Adrenal gland (tissue), 12 donors: ENCODE data around the gene ZDHHC19. TPM values are rescaled to one million over a fixed set of nuclear protein-coding genes. Genes with fewer than 3 reads are reported as not detected.
"Not testable (repeated sequence)": the region's sequence is repeated elsewhere in the genome, so short reads cannot be mapped to it uniquely, and the experiment has no call there.

Experiments
- DNase-seq, 7 donors: peaks; one replicate each; pipeline ENCODE4 v3.0.0-alpha.2; 2019 to 2020
- H3K27ac ChIP-seq, 5 donors: fragments of 200-600 bp; sonication (generic) in 4 of 5; 1 replicate in 3 of 5; 2 replicates in 2 of 5; pipeline versions ENCODE4 v1.5.1 to v1.8.0; 2016 to 2020; ENCODE audit warnings: mild to moderate bottlenecking in 1 of 5
- H3K27me3 ChIP-seq: fragments of 200-600 bp; 2 replicates; pipeline ENCODE4 v1.8.0; 2021
- H3K36me3 ChIP-seq, 2 donors: fragments of 200-600 bp; replicated peaks in 1 of 2; 1 replicate in 1 of 2; 2 replicates in 1 of 2; pipeline versions ENCODE4 v1.5.1 to v1.8.0; 2018 to 2022
- H3K4me1 ChIP-seq, 2 donors: fragments of 200-600 bp; replicated peaks in 1 of 2; 1 replicate in 1 of 2; 2 replicates in 1 of 2; pipeline versions ENCODE4 v1.5.1 to v1.8.0; 2018 to 2021
- H3K4me3 ChIP-seq, 4 donors: fragments of 200-600 bp; sonication (generic) in 3 of 4; one replicate each; pipeline ENCODE4 v1.5.1; 2016 to 2018
- H3K9me3 ChIP-seq, 3 donors: fragments of 200-600 bp; sonication (generic) in 1 of 3; replicated peaks in 1 of 3; 1 replicate in 2 of 3; 2 replicates in 1 of 3; pipeline versions ENCODE4 v1.5.1 to v1.8.0; 2016 to 2021
- POLR2A ChIP-seq, 2 donors: fragments of 450-650 bp; IDR thresholded peaks; one replicate each; pipeline ENCODE4 v1.6.1; 2017; ENCODE audit warnings: antibody characterized with exemption in 2 of 2, mild to moderate bottlenecking in 2 of 2, moderate library complexity in 1 of 2
- WGBS, 4 donors: extraction: QIAGEN DNeasy Blood & Tissue Kit in 2 of 4; methylation state at CpG; one replicate each; pipeline versions ENCODE4 v1.1.5 to v1.1.7; 2013 to 2017; 5-methylcytosine and 5-hydroxymethylcytosine counted together
- intact Hi-C, 2 donors: fragments of 100-400 bp; cut with DNase I; formaldehyde crosslinking; loops; one replicate each; pipeline versions ENCODE4 v1.14.1 to v1.15.0; 2022 to 2023
- polyA plus RNA-seq, 3 donors: library from polyadenylated mRNA; stranded (reverse); fragments of 200-250 nt in 2 of 3; fragments of 350-450 nt in 1 of 3; fragmentation: Illumina TruSeq in 1 of 3; extraction: RNeasy Lipid Tissue Mini Kit (QIAGEN cat#74804) in 1 of 3; gene quantifications; one replicate each; pipeline ENCODE4 v1.2.3, GENCODE V29; 2013 to 2014
- total RNA-seq, 9 donors: library from RNA; depleted of rRNA in 4 of 9; stranded (reverse); fragments of >200 nt in 4 of 9; fragments of 120-200 nt in 1 of 9; fragmentation: NEBNext Ultra II Directional in 1 of 9; extraction: Animal tissue kit (Norgen Biotek cat#: 25700) in 1 of 9; gene quantifications; one replicate each; pipeline versions ENCODE4 v1.1.0 to v1.2.4, GENCODE V29; 2013 to 2023
- TF ChIP-seq, protein P1 (sequence below), 6 experiments: fragments of 450-650 bp in 4 of 6; fragments of 200-600 bp in 2 of 6; sonication (generic) in 1 of 6; IDR thresholded peaks; 1 replicate in 5 of 6; 2 replicates in 1 of 6; pipeline versions ENCODE4 v1.5.1 to v1.8.0; 2016 to 2021; ENCODE audit warnings: antibody characterized with exemption in 6 of 6, mild to moderate bottlenecking in 2 of 6, moderate library complexity in 1 of 6
- donor health status: healthy with polysubstance abuse.
- donor health status: Bipolar disorder and iron deficiency.
- donor health status: DM: yes; HTN: yes; CAD: no.
- donor health status: DM: no; HTN: no; CAD: no.
- donor health status: DM: no; HTN: no; CAD: no.
- donor health status: DM: yes; HTN: yes; CAD: no.

The ZDHHC19 gene
- total and polyA plus RNA-seq, 12 donors, result 3.0 to 59.2 (median 7.4) TPM; not detected in 1

DNA sequence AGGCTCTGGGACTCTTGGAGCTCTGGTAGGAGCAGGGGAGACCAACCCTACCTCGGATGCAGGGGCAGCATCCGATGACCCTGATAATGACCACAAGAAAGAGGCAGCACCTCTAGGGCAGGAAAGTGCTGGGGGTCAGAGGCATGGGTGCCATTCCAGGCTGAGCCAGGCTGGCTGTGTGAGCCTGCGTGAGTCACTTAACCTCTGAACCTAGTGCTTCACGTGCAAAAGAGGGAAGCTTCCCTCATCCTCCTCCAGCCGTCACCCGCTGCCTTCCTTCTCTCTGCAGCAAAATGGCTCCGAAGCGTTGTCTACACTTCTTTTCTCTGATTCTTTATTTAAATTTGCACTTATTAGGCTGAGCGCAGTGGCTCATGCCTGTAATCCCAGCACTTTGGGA, 35.5 kb downstream of the ZDHHC19 start:
- WGBS, 4 donors, result 77 to 85% (median 81%) methylated on average over 7 to 9 of the region's 9 CpGs
- no peak for DNase-seq
- Histone ChIP-seq H3K4me1 (no peaks in the 10 kb centered on the region), H3K27ac (no peak overlapping the region), H3K4me3 (no peak overlapping the region), H3K27me3 (no peaks in the 10 kb centered on the region), H3K9me3 (no peaks in the 10 kb centered on the region), H3K36me3 (no peaks in the 10 kb centered on the region)
- intact Hi-C loops, result no loop called here
- TF ChIP-seq, protein P1, sequence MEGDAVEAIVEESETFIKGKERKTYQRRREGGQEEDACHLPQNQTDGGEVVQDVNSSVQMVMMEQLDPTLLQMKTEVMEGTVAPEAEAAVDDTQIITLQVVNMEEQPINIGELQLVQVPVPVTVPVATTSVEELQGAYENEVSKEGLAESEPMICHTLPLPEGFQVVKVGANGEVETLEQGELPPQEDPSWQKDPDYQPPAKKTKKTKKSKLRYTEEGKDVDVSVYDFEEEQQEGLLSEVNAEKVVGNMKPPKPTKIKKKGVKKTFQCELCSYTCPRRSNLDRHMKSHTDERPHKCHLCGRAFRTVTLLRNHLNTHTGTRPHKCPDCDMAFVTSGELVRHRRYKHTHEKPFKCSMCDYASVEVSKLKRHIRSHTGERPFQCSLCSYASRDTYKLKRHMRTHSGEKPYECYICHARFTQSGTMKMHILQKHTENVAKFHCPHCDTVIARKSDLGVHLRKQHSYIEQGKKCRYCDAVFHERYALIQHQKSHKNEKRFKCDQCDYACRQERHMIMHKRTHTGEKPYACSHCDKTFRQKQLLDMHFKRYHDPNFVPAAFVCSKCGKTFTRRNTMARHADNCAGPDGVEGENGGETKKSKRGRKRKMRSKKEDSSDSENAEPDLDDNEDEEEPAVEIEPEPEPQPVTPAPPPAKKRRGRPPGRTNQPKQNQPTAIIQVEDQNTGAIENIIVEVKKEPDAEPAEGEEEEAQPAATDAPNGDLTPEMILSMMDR (IDR thresholded peaks at IDR 0.05), result no peak
- TF ChIP-seq POLR2A (IDR thresholded peaks at IDR 0.05), result no peak

- Histone ChIP-seq H3K4me3 (no peak overlapping the region), H3K9me3 (no peaks in the 10 kb centered on the region), H3K36me3 (no peaks in the 10 kb centered on the region), H3K27me3 (no peaks in the 10 kb centered on the region), H3K27ac (no peak overlapping the region), H3K4me1 (no peaks in the 10 kb centered on the region)
- intact Hi-C loops, result no loop called here
- TF ChIP-seq POLR2A (IDR thresholded peaks at IDR 0.05), result no peak
- TF ChIP-seq, protein P1 (IDR thresholded peaks at IDR 0.05), result no peak
- WGBS, 4 donors, result 82 to 90% (median 89%) methylated on average over 11 to 19 of the region's 19 CpGs
- no peak for DNase-seq
These were observed 36.0 kb downstream of the ZDHHC19 start for GRCh38 chr3:196175116-196175625.

GRCh38 chr3:196174652-196175051, 36.5 kb downstream of the ZDHHC19 start:
- TF ChIP-seq, protein P1 (IDR thresholded peaks at IDR 0.05), result no peak
- no peak for TF ChIP-seq POLR2A (IDR thresholded peaks at IDR 0.05)
- no peak overlapping the region for H3K27ac ChIP-seq
- no peaks in the 10 kb centered on the region for H3K27me3 ChIP-seq
- H3K36me3 ChIP-seq, result no peaks in the 10 kb centered on the region
- no peak overlapping the region for H3K4me3 ChIP-seq
- 81 to 88% (median 86%) methylated on average over 3 of the region's 3 CpGs for WGBS, 4 donors
- no peaks in the 10 kb centered on the region for H3K9me3 ChIP-seq
- H3K4me1 ChIP-seq, result no peaks in the 10 kb centered on the region
- no peak for DNase-seq
- intact Hi-C loops, result no loop called here

DNA sequence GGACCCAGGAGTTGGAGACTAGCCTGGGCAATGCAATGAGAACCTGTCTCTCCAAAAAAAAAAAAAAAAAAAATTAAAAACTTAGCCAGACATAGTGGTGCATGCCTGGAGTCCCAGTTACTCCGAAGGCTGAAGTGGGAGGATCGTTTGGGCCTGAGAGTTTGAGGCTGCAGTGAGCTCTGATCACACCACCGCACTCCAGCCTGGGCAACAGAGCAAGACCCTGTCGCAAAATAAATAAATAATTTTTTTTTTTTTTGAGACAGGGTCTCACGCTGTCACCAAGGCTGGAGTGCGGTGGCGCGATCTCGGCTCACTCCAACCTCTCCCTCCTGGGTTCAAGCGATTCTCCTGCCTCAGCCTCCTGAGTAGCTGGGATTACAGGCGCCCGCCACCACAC, 40.9 kb downstream of the ZDHHC19 start:
- H3K27me3 ChIP-seq, H3K4me1 ChIP-seq, DNase-seq, H3K36me3 ChIP-seq, intact Hi-C loops, H3K4me3 ChIP-seq, H3K9me3 ChIP-seq, H3K27ac ChIP-seq: not testable (repeated sequence)
- WGBS, 4 donors, result 96 to 97% (median 96%) methylated on average over 12 of the region's 12 CpGs

DNA sequence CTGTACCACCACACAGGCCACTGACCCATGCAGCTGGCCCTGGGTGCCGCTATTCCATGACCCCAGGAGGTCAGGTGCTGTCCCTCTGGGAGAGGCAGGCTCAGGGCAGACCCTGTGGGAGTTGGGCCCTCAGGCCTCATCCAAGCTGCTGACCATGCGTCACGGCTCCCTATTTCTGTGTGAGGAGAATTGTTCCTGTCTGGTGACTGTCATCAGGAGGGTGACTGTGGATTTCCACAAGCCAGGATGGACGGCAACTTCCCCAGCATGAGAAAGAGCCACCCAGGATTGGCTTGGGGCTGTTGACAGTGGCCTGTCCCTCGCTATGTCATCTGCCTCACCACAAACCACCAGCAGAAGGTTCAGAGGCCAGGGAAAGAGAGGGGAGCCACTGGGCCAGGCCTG, 41.4 kb downstream of the ZDHHC19 start:
- intact Hi-C loops, result no loop called here
- no peak for DNase-seq
- Histone ChIP-seq H3K27ac (no peak overlapping the region), H3K9me3 (no peaks in the 10 kb centered on the region), H3K27me3 (no peaks in the 10 kb centered on the region), H3K4me1 (no peaks in the 10 kb centered on the region), H3K36me3 (no peaks in the 10 kb centered on the region), H3K4me3 (no peak overlapping the region)
- TF ChIP-seq, protein P1 (IDR thresholded peaks at IDR 0.05), result no peak
- TF ChIP-seq POLR2A (IDR thresholded peaks at IDR 0.05), result no peak
- WGBS, 4 donors, result 86 to 100% (median 91%) methylated on average over 1 to 5 of the region's 5 CpGs
